HFF-Myc (cell line): ENCODE data around the gene PSME2.

Experiments used
- DNase-seq: peaks from one replicate; pipeline ENCODE4 v3.0.0-alpha.2; 2011; ENCODE audit warnings: low read depth; ENCODE audit errors: extremely low read depth
- H3K4me3 ChIP-seq: replicated peaks from 2 replicates; pipeline ENCODE4 v1.5.1; 2011; ENCODE audit warnings: low read depth, mild to moderate bottlenecking, control low read depth, low read length
- TF ChIP-seq, protein P1 (sequence below): IDR thresholded peaks from 2 replicates; pipeline ENCODE4 v1.5.1; 2012; ENCODE audit warnings: mild to moderate bottlenecking, low read depth, low read length, control low read depth; ENCODE audit errors: missing control alignments

The PSME2 gene

DNA sequence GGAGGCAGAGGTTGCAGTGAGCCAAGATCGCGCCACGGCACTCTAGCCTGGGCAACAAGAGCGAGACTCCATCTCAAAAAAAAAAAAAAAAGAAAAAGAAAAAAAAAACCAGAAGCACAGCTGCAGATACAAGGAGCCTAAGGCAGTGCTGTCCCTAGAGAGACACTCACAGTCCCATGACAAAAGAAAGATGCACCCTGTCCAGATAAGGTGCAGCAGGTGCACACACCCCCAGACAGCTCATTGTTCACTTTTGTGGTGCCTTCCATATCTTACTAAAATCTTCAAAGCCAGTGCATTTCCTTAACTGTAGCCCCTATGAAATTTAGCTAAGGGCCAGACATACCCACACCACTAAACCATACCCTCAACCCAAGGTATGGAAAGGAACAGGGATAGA lies 24.0 kb downstream of the PSME2 start:
- no peak for DNase-seq
- no peak overlapping the region for H3K4me3 ChIP-seq
- TF ChIP-seq, protein P1, sequence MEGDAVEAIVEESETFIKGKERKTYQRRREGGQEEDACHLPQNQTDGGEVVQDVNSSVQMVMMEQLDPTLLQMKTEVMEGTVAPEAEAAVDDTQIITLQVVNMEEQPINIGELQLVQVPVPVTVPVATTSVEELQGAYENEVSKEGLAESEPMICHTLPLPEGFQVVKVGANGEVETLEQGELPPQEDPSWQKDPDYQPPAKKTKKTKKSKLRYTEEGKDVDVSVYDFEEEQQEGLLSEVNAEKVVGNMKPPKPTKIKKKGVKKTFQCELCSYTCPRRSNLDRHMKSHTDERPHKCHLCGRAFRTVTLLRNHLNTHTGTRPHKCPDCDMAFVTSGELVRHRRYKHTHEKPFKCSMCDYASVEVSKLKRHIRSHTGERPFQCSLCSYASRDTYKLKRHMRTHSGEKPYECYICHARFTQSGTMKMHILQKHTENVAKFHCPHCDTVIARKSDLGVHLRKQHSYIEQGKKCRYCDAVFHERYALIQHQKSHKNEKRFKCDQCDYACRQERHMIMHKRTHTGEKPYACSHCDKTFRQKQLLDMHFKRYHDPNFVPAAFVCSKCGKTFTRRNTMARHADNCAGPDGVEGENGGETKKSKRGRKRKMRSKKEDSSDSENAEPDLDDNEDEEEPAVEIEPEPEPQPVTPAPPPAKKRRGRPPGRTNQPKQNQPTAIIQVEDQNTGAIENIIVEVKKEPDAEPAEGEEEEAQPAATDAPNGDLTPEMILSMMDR: no peak

DNA sequence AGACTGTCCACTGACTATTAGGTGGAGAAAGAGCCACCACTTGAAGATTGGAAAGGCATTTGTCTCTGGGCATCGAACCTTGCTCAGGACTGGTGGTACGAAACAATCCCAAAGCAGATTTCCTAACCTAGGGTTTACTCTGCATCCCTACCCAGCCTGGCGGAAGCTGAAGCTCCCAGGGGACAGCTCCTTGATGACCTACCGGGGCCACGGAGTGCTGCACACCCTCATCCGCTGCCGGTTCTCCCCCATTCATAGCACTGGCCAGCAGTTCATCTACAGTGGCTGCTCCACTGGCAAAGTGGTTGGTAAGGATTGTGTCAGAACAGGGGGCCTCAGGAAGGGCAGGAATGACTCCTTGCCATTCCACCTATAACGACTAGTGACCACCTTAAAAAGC lies 25.2 kb downstream of the PSME2 start:
- H3K4me3 ChIP-seq: no peak overlapping the region
- TF ChIP-seq, protein P1: no peak
- DNase-seq: no peak

DNA sequence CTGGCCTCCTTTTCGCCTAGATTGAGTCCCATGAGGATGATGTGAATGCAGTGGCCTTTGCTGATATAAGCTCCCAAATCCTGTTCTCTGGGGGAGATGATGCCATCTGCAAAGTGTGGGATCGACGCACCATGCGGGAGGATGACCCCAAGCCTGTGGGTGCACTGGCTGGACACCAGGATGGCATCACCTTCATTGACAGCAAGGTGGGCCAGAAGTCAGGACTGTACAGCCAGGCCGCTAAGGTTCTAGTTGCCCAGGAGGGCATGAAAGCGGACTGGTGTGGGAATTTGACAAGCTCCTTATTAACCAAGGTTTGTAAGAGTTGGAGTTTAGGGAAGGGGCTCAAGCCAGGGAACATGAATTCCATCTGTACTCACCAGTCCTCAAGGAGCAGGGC lies 26.7 kb downstream of the PSME2 start:
- TF ChIP-seq, protein P1: no peak
- no peak for DNase-seq
- no peak overlapping the region for H3K4me3 ChIP-seq

DNA sequence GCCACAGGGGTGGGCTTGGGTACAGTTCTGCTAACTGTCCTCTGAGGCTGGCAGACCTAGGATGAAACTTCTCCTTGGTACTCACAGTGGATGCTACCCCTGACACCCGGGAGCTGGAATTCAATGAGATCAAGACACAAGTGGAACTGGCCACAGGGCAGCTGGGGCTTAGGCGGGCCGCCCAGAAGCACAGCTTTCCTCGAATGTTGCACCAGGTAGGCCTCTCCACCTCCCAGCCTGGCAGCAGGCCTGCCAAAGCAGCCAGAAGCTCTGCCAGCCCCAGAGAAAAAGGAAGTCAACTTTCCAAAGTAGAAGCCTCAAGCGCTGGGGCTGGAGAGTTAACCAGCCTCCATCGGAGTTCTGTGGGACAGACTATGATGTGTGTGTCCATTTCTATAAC lies 29.2 kb downstream of the PSME2 start:
- TF ChIP-seq, protein P1: no peak
- no peak for DNase-seq
- no peak overlapping the region for H3K4me3 ChIP-seq

DNA sequence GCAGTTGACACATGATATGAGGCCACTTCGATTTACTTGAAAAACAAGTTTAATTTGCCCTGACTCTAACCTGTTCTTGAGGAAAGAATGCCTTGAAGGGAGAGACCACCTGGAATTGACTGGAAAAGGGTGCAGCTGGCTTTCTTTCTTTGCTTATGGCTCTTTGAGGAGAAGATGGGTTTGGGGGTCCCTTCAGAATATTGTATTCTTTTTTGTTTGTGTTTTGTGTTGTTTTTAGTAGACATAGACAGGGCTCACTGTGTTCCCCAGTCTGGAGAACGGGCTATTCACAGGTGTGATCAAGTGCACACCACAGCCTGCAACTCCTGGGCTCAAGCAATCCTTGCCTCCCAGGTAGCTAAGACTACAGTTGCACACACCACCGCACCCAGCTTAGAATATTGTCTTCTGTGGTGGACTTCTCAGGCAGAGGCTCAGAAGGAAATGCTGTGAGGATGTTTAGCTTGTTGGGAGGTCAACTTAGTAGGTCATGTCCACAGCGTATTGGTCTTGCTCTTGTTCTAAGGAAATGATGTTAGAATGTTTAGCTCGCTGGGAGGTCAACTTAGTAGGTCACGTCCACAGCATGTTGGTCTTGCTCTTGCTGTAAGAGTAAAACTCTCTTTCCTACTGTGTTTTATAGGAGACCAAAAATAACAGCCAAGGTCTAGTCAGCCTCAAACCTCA lies 30.1 kb downstream of the PSME2 start:
- TF ChIP-seq, protein P1: no peak

DNA sequence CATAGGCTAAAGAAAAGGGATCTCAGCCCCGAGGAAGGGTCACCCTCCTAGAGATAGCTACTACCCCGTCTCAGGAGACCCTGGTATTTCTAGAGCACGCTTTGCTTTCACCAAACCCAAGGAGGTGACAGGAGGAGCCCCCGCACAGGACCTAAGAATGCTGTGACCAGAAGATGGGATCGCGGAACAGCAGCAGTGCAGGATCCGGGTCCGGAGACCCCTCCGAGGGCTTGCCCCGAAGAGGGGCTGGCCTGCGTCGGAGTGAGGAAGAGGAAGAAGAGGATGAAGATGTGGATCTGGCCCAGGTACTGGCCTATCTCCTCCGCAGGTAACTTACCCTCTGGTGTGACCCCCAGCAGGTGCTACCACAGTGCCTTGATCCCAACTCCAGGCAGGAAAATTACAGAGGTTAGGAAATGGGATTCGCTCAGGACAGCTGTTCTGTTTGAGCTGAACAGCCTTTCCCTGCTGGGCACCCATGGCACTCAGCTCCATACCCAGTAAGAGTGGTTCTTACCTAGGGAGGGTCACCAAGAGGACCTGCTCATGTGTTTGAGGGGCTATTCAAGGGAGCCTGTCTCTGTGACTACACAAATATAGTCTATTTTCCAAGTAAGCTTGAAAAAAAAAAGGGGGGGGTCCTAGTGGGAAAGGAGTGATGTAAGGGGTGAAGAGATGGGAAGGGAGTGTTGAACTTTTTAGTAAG lies 30.8 kb downstream of the PSME2 start:
- peak overlapping the region; percentile 82 for H3K4me3 ChIP-seq
- TF ChIP-seq, protein P1: no peak
- no peak for DNase-seq

More for the DNA sequence above, 30.1 kb downstream of the PSME2 start:
- peak overlapping the region; percentile 82 for H3K4me3 ChIP-seq
- no peak for DNase-seq
